Measurements from ENCODE around the gene NEO1. TPM values are rescaled to one million over a fixed set of nuclear protein-coding genes. Genes with fewer than 3 reads are reported as not detected.

Gene NEO1
- total and polyA plus RNA-seq, 11 donors, result 4.4 to 31.5 (median 11.9) TPM

DNA sequence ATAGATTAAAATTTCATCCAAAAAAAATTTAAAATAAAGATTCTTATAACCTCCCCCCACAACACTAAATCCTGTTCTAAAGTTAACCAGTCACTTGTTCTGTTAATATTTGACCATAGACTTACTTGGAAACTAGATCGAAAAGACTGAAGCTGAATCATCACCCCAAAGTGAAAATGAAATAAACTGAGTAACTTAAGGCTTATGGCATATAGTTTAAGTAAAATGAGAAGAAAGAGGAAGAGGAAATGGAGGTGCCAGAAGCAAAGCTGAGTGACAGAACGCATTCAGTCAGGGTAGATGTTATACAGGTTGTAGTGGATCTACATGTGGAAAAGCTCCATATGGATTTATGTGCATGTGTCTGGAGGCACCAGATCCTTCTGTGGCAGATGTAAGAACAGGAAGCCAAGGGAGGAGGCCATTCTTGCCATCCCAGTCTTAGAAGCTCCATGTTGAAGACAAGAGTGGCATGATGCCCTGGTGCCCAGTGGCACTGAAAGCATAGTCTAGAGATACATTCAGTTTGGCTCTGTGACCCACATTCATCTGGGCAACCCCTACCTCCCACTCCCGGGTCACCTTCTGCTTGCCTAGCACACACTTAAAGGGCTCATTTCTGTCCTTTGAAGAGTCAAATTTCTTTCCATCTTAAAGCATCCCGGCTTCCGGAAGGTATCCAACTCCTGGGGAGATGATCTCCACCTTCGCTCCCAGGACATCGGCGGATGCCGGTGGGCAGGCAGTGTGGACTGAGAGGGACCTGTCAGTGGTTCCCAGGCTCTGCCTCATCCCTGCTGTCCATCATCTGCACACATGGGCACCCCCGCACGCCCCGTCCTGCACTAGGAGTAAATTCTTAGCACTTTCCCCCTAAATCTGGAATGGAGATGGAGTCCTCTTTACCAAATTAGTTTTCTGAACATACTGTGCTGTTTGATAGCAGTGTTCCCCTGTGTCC lies 90.8 kb downstream of the NEO1 start:
- Histone ChIP-seq H3K4me3 (no peak overlapping the region), H3K36me3 (peaks cover 0 to 10% (median 0%) of the 10 kb centered on the region in 9 donors), H3K27me3 (no peaks in the 10 kb centered on the region), H3K27ac (no peak overlapping the region), H3K4me1 (no peaks in the 10 kb centered on the region), H3K9me3 (no peaks in the 10 kb centered on the region)
- peak in 1 of 5 donors; percentile 34 for DNase-seq
- WGBS, 4 donors, result 91 to 96% (median 95%) methylated on average over 12 of the region's 12 CpGs
- intact Hi-C loops (cut with DNase I), result no loop called here
- TF ChIP-seq POLR2A (IDR thresholded peaks at IDR 0.05) (no peak), CTCF (IDR thresholded peaks at IDR 0.05) (no peak)
- ATAC-seq, result no peak

DNA sequence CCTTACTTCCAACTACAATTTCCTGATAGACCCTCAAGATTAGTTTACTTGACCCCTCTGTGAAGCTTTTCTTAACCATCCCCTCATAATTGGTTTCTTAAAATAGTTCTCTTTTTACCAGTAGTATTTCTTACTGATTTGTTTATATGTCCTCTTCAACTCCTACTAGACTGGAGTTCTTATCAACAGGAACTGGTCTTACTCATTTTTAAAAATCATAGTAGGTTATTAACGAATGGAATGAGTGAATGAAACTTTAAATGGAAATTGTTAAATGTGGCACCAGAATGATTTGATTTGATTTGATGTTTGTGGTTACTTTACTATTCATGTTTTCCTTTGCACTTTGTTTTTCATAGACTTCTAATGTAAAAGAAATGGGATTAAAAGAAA lies 91.5 kb downstream of the NEO1 start:
- TF ChIP-seq CTCF (IDR thresholded peaks at IDR 0.05), result no peak
- TF ChIP-seq POLR2A (IDR thresholded peaks at IDR 0.05), result no peak
- H3K27ac ChIP-seq, result no peak overlapping the region
- ATAC-seq (no peak), DNase-seq (no peak)
- WGBS, 4 donors, result 70 to 79% (median 78%) methylated on average over 1 of the region's 1 CpG
- intact Hi-C loops (cut with DNase I), result no loop called here
- no peaks in the 10 kb centered on the region for H3K9me3 ChIP-seq
- no peak overlapping the region for H3K4me3 ChIP-seq
- H3K4me1 ChIP-seq, result no peaks in the 10 kb centered on the region
- H3K36me3 ChIP-seq, result peaks cover 0 to 10% (median 0%) of the 10 kb centered on the region in 9 donors
- no peaks in the 10 kb centered on the region for H3K27me3 ChIP-seq

GRCh38 chr15:73146419-73146818 lies 94.2 kb downstream of the NEO1 start:
- H3K36me3 ChIP-seq, result peaks cover 0 to 10% (median 0%) of the 10 kb centered on the region in 9 donors
- H3K27ac ChIP-seq, result no peak overlapping the region
- DNase-seq (no peak), ATAC-seq (no peak)
- TF ChIP-seq CTCF (IDR thresholded peaks at IDR 0.05) (no peak), POLR2A (IDR thresholded peaks at IDR 0.05) (no peak)
- H3K9me3 ChIP-seq, result peaks cover 0 to 7% (median 0%) of the 10 kb centered on the region in 12 donors
- H3K4me3 ChIP-seq, result no peak overlapping the region
- no peaks in the 10 kb centered on the region for H3K27me3 ChIP-seq
- no peaks in the 10 kb centered on the region for H3K4me1 ChIP-seq
- intact Hi-C loops (cut with DNase I), result no loop called here

GRCh38 chr15:73150831-73151230 lies 98.6 kb downstream of the NEO1 start:
- Histone ChIP-seq H3K27me3 (no peaks in the 10 kb centered on the region), H3K36me3 (peaks cover 0 to 4% (median 0%) of the 10 kb centered on the region in 9 donors), H3K4me1 (no peaks in the 10 kb centered on the region), H3K9me3 (peaks cover 0 to 42% (median 19%) of the 10 kb centered on the region in 12 donors), H3K27ac (no peak overlapping the region), H3K4me3 (no peak overlapping the region)
- intact Hi-C loops (cut with DNase I), result loop anchor here in 1 of 10 donors (10.0 kb wide), 1 partner anchor 54 kb away; no protein-coding TSS in a partner anchor
- ATAC-seq, result no peak
- 88 to 89% (median 89%) methylated on average over 2 of the region's 2 CpGs for WGBS, 4 donors
- TF ChIP-seq POLR2A (IDR thresholded peaks at IDR 0.05), result no peak
- TF ChIP-seq CTCF (IDR thresholded peaks at IDR 0.05), result no peak
- DNase-seq, result no peak
